Measurements from ENCODE around the gene MBLAC1.

DNA sequence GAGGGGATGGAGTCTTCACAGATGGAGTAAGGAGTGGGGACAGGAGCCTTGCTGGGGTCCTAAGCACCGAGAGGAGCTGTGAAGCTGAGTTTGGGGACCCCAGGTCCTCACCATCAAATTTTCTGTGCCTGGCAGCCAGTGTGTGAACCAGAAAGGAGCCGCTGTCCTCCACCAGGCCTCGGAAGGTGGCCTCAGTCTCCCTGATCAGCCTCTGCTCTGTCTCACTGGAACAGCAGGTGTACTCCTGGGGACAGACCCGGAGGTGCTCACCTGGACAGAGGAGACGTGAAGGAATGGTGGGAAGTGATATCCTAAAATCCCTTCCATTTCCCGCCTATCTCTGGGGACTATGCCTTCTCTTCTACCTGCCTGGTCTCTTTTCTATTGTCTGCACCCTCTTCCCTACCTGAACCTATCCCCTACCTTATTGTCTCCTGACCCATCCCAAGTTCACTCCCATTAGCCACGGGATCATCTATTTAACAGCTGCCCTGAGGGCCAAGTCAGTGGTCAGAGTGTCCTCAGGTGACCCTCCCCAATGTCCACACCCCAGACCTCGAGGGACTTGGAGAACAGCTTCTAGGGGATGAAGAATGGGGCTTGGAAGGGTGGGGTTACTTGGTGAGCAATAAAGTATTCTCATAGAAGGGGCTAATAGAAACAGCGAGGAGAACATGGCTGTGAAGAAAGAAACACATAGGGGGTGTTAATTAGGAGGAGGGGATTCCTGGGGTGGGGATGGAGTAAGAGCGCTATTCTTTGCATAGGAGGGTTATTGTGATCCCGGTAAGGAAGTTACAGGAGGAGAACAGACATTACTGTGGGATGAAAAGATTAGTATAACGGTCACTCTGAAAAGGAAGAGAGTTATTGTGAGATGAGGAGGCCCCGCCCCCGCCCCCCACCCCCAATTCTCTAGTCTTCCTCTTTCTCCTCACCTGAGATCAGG is 49.6 kb downstream of the MBLAC1 start:
- TF ChIP-seq CTCF (IDR thresholded peaks at IDR 0.05) (no peak), POLR2A (IDR thresholded peaks at IDR 0.05) (no peak), EP300 (IDR thresholded peaks at IDR 0.05) (no peak)
